Measurements from ENCODE around the gene TMOD3. TPM values are rescaled to one million over a fixed set of nuclear protein-coding genes. Genes with fewer than 3 reads are reported as not detected.

TMOD3 gene
- total and polyA plus RNA-seq, 2 of the 8 experiments (the other 6 are each of a cell fraction or from before 2014, with no cell fraction given), result 3.9 to 29.0 TPM

DNA sequence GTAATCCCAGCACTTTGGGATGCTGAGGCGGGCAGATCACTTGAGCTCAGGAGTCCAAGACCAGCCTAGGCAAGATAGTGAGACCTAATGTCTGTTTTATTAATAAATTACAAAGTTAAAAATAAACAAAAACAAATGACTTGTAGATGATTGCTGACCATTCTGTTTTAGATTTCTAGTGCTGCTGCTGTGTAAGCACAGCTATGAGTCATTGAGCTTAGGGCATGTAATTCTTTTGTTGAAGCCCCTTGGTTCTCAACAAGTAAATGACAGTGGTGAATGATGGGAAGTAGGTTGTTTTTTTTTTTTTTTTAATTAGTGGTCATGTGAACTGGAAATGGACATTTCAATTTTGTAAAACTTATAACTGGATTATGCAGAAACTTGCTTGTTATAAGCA lies 78.9 kb downstream of the TMOD3 start (continued):
- TF ChIP-seq CTCF (IDR thresholded peaks at IDR 0.05; ENCODE audit: control extremely low read depth in 1 of 3, insufficient read depth in 1 of 3, low read depth in 1 of 3, low read length in 3 of 3), result no peak
- no peak for TF ChIP-seq SIN3A (conservative IDR thresholded peaks at IDR 0.05 in 1 of 2, IDR thresholded peaks at IDR 0.05 in 1 of 2; ENCODE audit: low read depth in 1 of 2, low read length in 2 of 2)
- TF ChIP-seq NANOG (IDR thresholded peaks at IDR 0.05; ENCODE audit: insufficient read depth, low read depth, low read length, poor library complexity, severe bottlenecking), result no peak
- TF ChIP-seq CTBP2 (IDR thresholded peaks at IDR 0.05; ENCODE audit: borderline replicate concordance, insufficient read depth, insufficient read length, low read length), result no peak
- TF ChIP-seq TAF1 (IDR thresholded peaks at IDR 0.05; ENCODE audit: low read depth, low read length), result no peak
- no peak for TF ChIP-seq RXRA (IDR thresholded peaks at IDR 0.05; ENCODE audit: insufficient read depth, low read depth, low read length)
- TF ChIP-seq TEAD4 (IDR thresholded peaks at IDR 0.05; ENCODE audit: low read depth, low read length), result no peak
